ENCODE data around the gene RPS6KA2. TPM values are rescaled to one million over a fixed set of nuclear protein-coding genes. Genes with fewer than 3 reads are reported as not detected.

The RPS6KA2 gene
- total and polyA plus RNA-seq, 2 donors (not counting 1 experiment from before 2014, with no cell fraction given): 2.2 to 16.0 TPM

DNA sequence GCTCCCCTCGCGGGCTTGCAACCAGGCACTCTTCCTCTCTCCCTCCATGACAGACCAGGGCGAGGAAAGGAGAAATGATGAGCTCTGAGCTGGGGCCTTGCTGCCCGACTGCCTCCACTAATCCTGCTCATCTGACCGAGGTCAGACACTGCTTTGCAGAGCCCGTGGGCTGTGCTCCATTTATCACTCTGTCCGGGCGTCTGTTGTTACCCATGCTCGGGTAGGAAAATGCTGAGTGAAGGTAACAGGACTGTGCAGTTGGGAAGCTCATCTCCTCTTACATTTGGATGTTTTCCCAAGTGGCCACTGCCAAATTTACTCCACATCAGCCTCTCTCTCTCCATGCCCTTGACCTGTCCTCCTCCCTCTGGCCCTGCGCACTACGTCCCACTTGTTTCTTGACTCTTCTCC is 14.6 kb downstream of the RPS6KA2 start:
- Histone ChIP-seq H3K4me2 (replicated peaks; ENCODE audit: low read depth, low read length, poor library complexity, severe bottlenecking) (no peak overlapping the region), H4K20me1 (ENCODE audit: control insufficient read depth, insufficient read depth, low read length, poor library complexity, severe bottlenecking) (no peaks in the 10 kb centered on the region), H3K27me3 (replicated peaks in 1 of 4; ENCODE audit: control extremely low read depth in 1 of 4, control insufficient read depth in 3 of 4, insufficient read depth in 4 of 4, low read length in 3 of 4) (no peaks in the 10 kb centered on the region), H3K9me3 (ENCODE audit: control extremely low read depth in 1 of 3, control insufficient read depth in 2 of 3, insufficient read depth in 1 of 3, low read length in 2 of 3) (no peaks in the 10 kb centered on the region), H2AFZ (ENCODE audit: insufficient read depth, low read depth, low read length, poor library complexity, severe bottlenecking) (no peak overlapping the region), H3K79me2 (ENCODE audit: control insufficient read depth, insufficient read depth, low read length) (peaks cover 16% of the 10 kb centered on the region), H3K9ac (ENCODE audit: low read length) (no peak overlapping the region), H3K4me3 (ENCODE audit: control extremely low read depth in 1 of 5, extremely low read depth in 1 of 5, insufficient read depth in 1 of 5, low read depth in 2 of 5, low read length in 4 of 5) (no peak overlapping the region), H3K4me1 (ENCODE audit: control insufficient read depth in 2 of 2, insufficient read depth in 2 of 2, low read length in 2 of 2) (no peaks in the 10 kb centered on the region), H3K27ac (ENCODE audit: low read length in 2 of 2) (no peak overlapping the region), H3K36me3 (replicated peaks in 1 of 2; ENCODE audit: control extremely low read depth in 1 of 2, control insufficient read depth in 1 of 2, extremely low read depth in 1 of 2, insufficient read depth in 2 of 2, low read length in 1 of 2) (no peaks in the 10 kb centered on the region)
- H3K4me1 Mint-ChIP-seq: no peaks in the 10 kb centered on the region
- intact Hi-C loops (cut with micrococcal nuclease): no loop called here
- ChIA-PET POLR2A (no interaction called here), CTCF (no interaction called here)
- H3K27me3 Mint-ChIP-seq: no peaks in the 10 kb centered on the region
- ATAC-seq (ENCODE audit: low read depth) (no peak), DNase-seq (no peak)
- H3K4me3 Mint-ChIP-seq: no peak overlapping the region
- WGBS (ENCODE audit: insufficient coverage): 93% methylated on average over 8 of the region's 11 CpGs
- no peaks in the 10 kb centered on the region for H3K9me3 Mint-ChIP-seq (ENCODE audit: insufficient read depth)
- TF ChIP-seq EZH2 (IDR thresholded peaks at IDR 0.05; ENCODE audit: borderline replicate concordance, insufficient read depth, low read depth, low read length, poor library complexity, severe bottlenecking) (no peak), CTCF (IDR thresholded peaks at IDR 0.05) (no peak)
- H3K27ac Mint-ChIP-seq: no peak overlapping the region

DNA sequence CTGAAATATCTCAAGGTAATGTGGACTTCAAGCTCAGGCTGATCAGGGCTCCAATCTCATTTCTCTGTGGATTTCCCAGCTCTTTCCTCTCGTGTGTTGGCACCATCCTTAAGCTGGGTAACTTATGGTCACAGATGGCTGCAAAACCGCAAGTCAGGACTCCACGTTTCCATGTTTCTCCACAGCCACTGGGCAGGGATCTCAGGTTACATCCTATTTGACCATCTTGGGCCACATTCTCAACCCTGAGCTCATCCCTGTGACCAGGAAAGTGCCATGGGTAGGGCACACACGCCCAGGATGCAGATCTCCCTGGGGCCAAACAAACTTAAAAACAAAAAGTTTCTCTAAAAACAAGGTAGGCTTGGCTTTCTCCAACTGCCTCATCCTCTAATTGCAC is 15.4 kb downstream of the RPS6KA2 start:
- Histone ChIP-seq H3K9ac (ENCODE audit: low read length) (no peak overlapping the region), H4K20me1 (ENCODE audit: control insufficient read depth, insufficient read depth, low read length, poor library complexity, severe bottlenecking) (no peaks in the 10 kb centered on the region), H3K4me2 (replicated peaks; ENCODE audit: low read depth, low read length, poor library complexity, severe bottlenecking) (no peak overlapping the region), H3K36me3 (replicated peaks in 1 of 2; ENCODE audit: control extremely low read depth in 1 of 2, control insufficient read depth in 1 of 2, extremely low read depth in 1 of 2, insufficient read depth in 2 of 2, low read length in 1 of 2) (no peaks in the 10 kb centered on the region), H3K27ac (ENCODE audit: low read length in 2 of 2) (no peak overlapping the region), H3K4me1 (ENCODE audit: control insufficient read depth in 2 of 2, insufficient read depth in 2 of 2, low read length in 2 of 2) (no peaks in the 10 kb centered on the region), H2AFZ (ENCODE audit: insufficient read depth, low read depth, low read length, poor library complexity, severe bottlenecking) (no peak overlapping the region), H3K4me3 (ENCODE audit: control extremely low read depth in 1 of 5, extremely low read depth in 1 of 5, insufficient read depth in 1 of 5, low read depth in 2 of 5, low read length in 4 of 5) (no peak overlapping the region), H3K79me2 (ENCODE audit: control insufficient read depth, insufficient read depth, low read length) (peaks cover 16% of the 10 kb centered on the region), H3K27me3 (replicated peaks in 1 of 4; ENCODE audit: control extremely low read depth in 1 of 4, control insufficient read depth in 3 of 4, insufficient read depth in 4 of 4, low read length in 3 of 4) (no peaks in the 10 kb centered on the region), H3K9me3 (ENCODE audit: control extremely low read depth in 1 of 3, control insufficient read depth in 2 of 3, insufficient read depth in 1 of 3, low read length in 2 of 3) (no peaks in the 10 kb centered on the region)
- H3K27me3 Mint-ChIP-seq: no peaks in the 10 kb centered on the region
- ChIA-PET POLR2A (no interaction called here), CTCF (no interaction called here)
- TF ChIP-seq CTCF (IDR thresholded peaks at IDR 0.05) (no peak), EZH2 (IDR thresholded peaks at IDR 0.05; ENCODE audit: borderline replicate concordance, insufficient read depth, low read depth, low read length, poor library complexity, severe bottlenecking) (no peak)
- no peaks in the 10 kb centered on the region for H3K9me3 Mint-ChIP-seq (ENCODE audit: insufficient read depth)
- intact Hi-C loops (cut with micrococcal nuclease): no loop called here
- no peaks in the 10 kb centered on the region for H3K4me1 Mint-ChIP-seq
- H3K27ac Mint-ChIP-seq: no peak overlapping the region
- DNase-seq (no peak), ATAC-seq (ENCODE audit: low read depth) (no peak)
- 92% methylated on average over 4 of the region's 4 CpGs for WGBS (ENCODE audit: insufficient coverage)
- H3K4me3 Mint-ChIP-seq: no peak overlapping the region

Data from B cell (primary cell).